GM12892 (cell line): ENCODE results near the gene FYB2.

ENCODE experiments used
- POLR2AphosphoS5 ChIP-seq: IDR thresholded peaks from 2 replicates; pipeline ENCODE4 v1.6.1; 2011; ENCODE audit warnings: low read depth, low read length, control low read depth
- TAF1 ChIP-seq: IDR thresholded peaks from 2 replicates; pipeline ENCODE4 v1.6.1; 2011; ENCODE audit warnings: low read depth, mild to moderate bottlenecking, control low read depth, low read length, borderline replicate concordance

GRCh38 chr1:56696663-56697062 is 122.5 kb downstream of the FYB2 start:
- TF ChIP-seq POLR2AphosphoS5 (no peak), TAF1 (no peak)
